Glutamatergic neuron (in vitro differentiated cells): ENCODE measurements around the gene PEX1. TPM values are rescaled to one million over a fixed set of nuclear protein-coding genes. Genes with fewer than 3 reads are reported as not detected.
"Not testable (repeated sequence)": the region's sequence is repeated elsewhere in the genome, so short reads cannot be mapped to it uniquely, and the experiment has no call there.

Source experiments
- DNase-seq: peaks from one replicate; pipeline ENCODE4 v3.0.0; 2022
- H3K27ac Mint-ChIP-seq: one replicate; pipeline ENCODE4 v1.8.0; 2020; ENCODE audit warnings: mild to moderate bottlenecking, mixed read lengths, inconsistent platforms; ENCODE audit not compliant: unreplicated experiment
- H3K27me3 Mint-ChIP-seq: one replicate; pipeline ENCODE4 v1.8.0; 2020; ENCODE audit warnings: mild to moderate bottlenecking, moderate library complexity, mixed read lengths, inconsistent platforms; ENCODE audit not compliant: unreplicated experiment
- H3K36me3 Mint-ChIP-seq: one replicate; pipeline ENCODE4 v1.8.0; 2020; ENCODE audit warnings: mild to moderate bottlenecking, mixed read lengths, inconsistent platforms; ENCODE audit not compliant: unreplicated experiment
- H3K4me1 Mint-ChIP-seq: one replicate; pipeline ENCODE4 v1.8.0; 2020; ENCODE audit warnings: mild to moderate bottlenecking, low read depth, mixed read lengths, inconsistent platforms; ENCODE audit not compliant: unreplicated experiment
- H3K4me3 Mint-ChIP-seq: one replicate; pipeline ENCODE4 v1.8.0; 2020; ENCODE audit warnings: mild to moderate bottlenecking, mixed read lengths, inconsistent platforms; ENCODE audit not compliant: unreplicated experiment
- H3K9me3 Mint-ChIP-seq: one replicate; pipeline ENCODE4 v1.8.0; 2020; ENCODE audit warnings: mild to moderate bottlenecking, moderate library complexity, mixed read lengths, inconsistent platforms; ENCODE audit not compliant: unreplicated experiment
- CTCF ChIP-seq: fragments of 200-600 bp; sonication (generic); IDR thresholded peaks from one replicate; pipeline ENCODE4 v1.5.0; 2021; ENCODE audit not compliant: partially characterized antibody, unreplicated experiment
- total RNA-seq: library from RNA; stranded (reverse); fragmentation: NEBNext Ultra II Directional; extraction: Animal tissue kit (Norgen Biotek cat#: 25700); gene quantifications from one replicate; pipeline ENCODE4 v1.2.1, GENCODE V29; 2021; ENCODE audit not compliant: unreplicated experiment

PEX1 gene
- total RNA-seq, 1 donor from 2014 or later, result 21.2 TPM

GRCh38 chr7:92478711-92479110 lies 49.6 kb downstream of the PEX1 start:
- no peak overlapping the region for H3K27ac Mint-ChIP-seq
- H3K27me3 Mint-ChIP-seq, result no peaks in the 10 kb centered on the region
- peaks cover 2% of the 10 kb centered on the region for H3K4me1 Mint-ChIP-seq
- no peak overlapping the region for H3K4me3 Mint-ChIP-seq
- TF ChIP-seq CTCF, result no peak
- DNase-seq, result no peak
- no peaks in the 10 kb centered on the region for H3K36me3 Mint-ChIP-seq
- no peaks in the 10 kb centered on the region for H3K9me3 Mint-ChIP-seq

GRCh38 chr7:92478095-92478494 lies 50.2 kb downstream of the PEX1 start:
- TF ChIP-seq CTCF, result no peak
- H3K27me3 Mint-ChIP-seq, result no peaks in the 10 kb centered on the region
- no peaks in the 10 kb centered on the region for H3K36me3 Mint-ChIP-seq
- peaks cover 2% of the 10 kb centered on the region for H3K4me1 Mint-ChIP-seq
- H3K9me3 Mint-ChIP-seq, result no peaks in the 10 kb centered on the region
- H3K4me3 Mint-ChIP-seq, result no peak overlapping the region
- no peak overlapping the region for H3K27ac Mint-ChIP-seq
- no peak for DNase-seq

GRCh38 chr7:92477681-92478080 lies 50.6 kb downstream of the PEX1 start, which contains the start of gene ERVW-1:
TSS of gene ERVW-1 (minus strand) at chr7:92477946. CDS start at chr7:92470381, 7,565 bp downstream.
- H3K36me3 Mint-ChIP-seq, H3K27ac Mint-ChIP-seq, DNase-seq, H3K9me3 Mint-ChIP-seq, H3K4me1 Mint-ChIP-seq, H3K4me3 Mint-ChIP-seq, H3K27me3 Mint-ChIP-seq: not testable (repeated sequence)

GRCh38 chr7:92475851-92476590 lies 52.3 kb downstream of the PEX1 start:
- H3K9me3 Mint-ChIP-seq, H3K4me3 Mint-ChIP-seq, H3K36me3 Mint-ChIP-seq, H3K27ac Mint-ChIP-seq, H3K27me3 Mint-ChIP-seq, H3K4me1 Mint-ChIP-seq, DNase-seq: not testable (repeated sequence)

- not testable (repeated sequence) for H3K9me3 Mint-ChIP-seq, DNase-seq, H3K4me1 Mint-ChIP-seq, H3K4me3 Mint-ChIP-seq, H3K27me3 Mint-ChIP-seq, H3K36me3 Mint-ChIP-seq, H3K27ac Mint-ChIP-seq
These were observed 53.0 kb downstream of the PEX1 start for GRCh38 chr7:92475261-92475770.

GRCh38 chr7:92473989-92474388 lies 54.3 kb downstream of the PEX1 start:
- not testable (repeated sequence) for H3K27me3 Mint-ChIP-seq, DNase-seq, H3K4me3 Mint-ChIP-seq, H3K9me3 Mint-ChIP-seq, H3K4me1 Mint-ChIP-seq, H3K27ac Mint-ChIP-seq
- H3K36me3 Mint-ChIP-seq, result peaks cover 15% of the 10 kb centered on the region

GRCh38 chr7:92468589-92468988 lies 59.7 kb downstream of the PEX1 start:
- H3K36me3 Mint-ChIP-seq, result peaks cover 18% of the 10 kb centered on the region
- not testable (repeated sequence) for DNase-seq, H3K4me3 Mint-ChIP-seq, H3K27me3 Mint-ChIP-seq, H3K4me1 Mint-ChIP-seq, H3K9me3 Mint-ChIP-seq, H3K27ac Mint-ChIP-seq
